Measurements from ENCODE around the gene HDAC11.
"Not testable (repeated sequence)": the region's sequence is repeated elsewhere in the genome, so short reads cannot be mapped to it uniquely, and the experiment has no call there.

HDAC11 gene, protein sequence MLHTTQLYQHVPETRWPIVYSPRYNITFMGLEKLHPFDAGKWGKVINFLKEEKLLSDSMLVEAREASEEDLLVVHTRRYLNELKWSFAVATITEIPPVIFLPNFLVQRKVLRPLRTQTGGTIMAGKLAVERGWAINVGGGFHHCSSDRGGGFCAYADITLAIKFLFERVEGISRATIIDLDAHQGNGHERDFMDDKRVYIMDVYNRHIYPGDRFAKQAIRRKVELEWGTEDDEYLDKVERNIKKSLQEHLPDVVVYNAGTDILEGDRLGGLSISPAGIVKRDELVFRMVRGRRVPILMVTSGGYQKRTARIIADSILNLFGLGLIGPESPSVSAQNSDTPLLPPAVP

DNA sequence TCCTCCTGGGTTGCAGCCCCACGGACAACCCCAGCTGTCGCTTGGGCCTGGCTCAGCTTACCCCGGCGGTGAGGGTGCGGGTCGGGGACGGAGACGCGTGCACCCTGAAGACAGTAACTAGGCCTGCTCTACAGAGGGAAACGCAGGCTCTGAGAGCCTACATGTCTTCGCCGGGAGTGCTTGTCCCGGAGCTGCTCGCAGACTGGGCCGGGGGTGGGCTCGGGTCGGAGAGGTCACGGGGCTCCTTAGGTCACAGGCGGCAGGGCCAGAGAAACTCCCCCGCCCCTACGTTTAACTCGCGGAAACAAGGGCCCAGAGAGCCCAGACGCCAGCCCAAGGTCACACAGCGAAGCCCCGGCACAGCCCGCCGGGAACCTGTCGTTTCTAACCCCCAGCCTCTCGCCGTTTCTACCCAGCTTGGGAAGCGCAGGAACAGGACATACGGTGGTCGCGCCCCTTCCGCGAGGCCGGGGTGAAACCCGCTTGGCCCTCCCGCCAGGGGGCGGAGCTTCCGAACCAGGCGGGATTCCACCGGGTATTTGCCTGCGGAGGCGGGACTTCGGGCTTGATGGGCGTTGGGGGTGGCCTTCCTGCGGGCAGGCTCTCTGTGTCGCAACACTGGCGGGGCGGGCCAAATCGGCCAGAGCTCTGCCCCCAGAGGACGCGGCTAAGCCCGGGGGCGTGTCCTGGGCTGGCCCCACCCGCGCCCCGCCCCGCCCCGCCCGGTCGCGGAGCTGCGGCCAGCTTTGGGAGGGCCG is at the start of gene HDAC11:
TSS of gene HDAC11 (plus strand) at position 725 of the 758 bp plus-strand sequence. CDS start 42 bp downstream, outside the sequence.
- peak; percentile 88 for DNase-seq (ENCODE audit: low read depth)
- no peak for TF ChIP-seq CTCF (conservative IDR thresholded peaks at IDR 0.05; ENCODE audit: low read depth, low read length)
- H3K4me3 ChIP-seq (ENCODE audit: low read length): peak within 1 kb of the TSS; percentile 64

DNA sequence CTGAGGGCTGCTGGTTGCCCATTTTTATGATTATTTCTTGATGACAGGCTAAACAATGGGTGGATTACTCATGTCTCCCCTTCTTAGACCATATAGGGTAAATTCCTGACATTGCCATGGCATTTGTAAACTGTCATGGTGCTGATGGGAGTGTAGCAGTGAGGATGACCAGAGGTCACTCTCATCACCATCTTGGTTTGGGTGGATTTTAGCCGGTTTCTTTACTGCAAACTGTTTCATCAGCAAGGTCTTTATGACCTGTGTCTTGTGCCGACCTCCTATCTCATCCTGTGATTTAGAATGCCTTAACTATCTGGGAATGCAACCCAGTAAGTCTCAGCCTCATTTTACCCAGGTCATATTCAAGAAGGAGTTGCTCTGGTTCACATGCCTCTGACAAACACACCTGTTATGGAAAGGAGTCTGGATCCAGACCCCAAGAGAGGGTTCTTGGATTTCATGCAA is 49.7 kb upstream of the HDAC11 start:
- DNase-seq (ENCODE audit: low read depth): not testable (repeated sequence)

DNA sequence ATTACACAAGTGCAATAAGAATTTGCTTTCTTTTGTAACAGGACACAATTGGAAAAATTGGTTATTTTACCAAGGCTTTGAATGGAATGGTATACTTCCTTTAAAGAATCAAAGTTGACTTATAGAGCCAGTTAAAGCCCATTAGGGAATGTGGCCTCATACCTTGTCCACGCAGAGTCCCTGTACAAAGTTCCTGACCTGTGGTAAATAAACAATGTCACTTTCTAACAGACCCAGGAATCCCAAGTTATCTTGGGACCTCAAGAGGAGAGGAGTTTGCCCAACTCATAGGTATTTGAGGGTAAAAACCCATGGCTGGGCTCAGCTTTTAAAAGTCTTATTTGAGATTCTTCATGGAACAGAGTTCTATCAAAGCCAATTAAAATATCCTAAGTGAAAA is 48.0 kb upstream of the HDAC11 start:
- no peak for DNase-seq (ENCODE audit: low read depth)
- H3K4me3 ChIP-seq (ENCODE audit: low read length): no peak overlapping the region
- no peak for TF ChIP-seq CTCF (conservative IDR thresholded peaks at IDR 0.05; ENCODE audit: low read depth, low read length)

More for the DNA sequence above, 49.7 kb upstream of the HDAC11 start:
- not testable (repeated sequence) for H3K4me3 ChIP-seq (ENCODE audit: low read length)

DNA sequence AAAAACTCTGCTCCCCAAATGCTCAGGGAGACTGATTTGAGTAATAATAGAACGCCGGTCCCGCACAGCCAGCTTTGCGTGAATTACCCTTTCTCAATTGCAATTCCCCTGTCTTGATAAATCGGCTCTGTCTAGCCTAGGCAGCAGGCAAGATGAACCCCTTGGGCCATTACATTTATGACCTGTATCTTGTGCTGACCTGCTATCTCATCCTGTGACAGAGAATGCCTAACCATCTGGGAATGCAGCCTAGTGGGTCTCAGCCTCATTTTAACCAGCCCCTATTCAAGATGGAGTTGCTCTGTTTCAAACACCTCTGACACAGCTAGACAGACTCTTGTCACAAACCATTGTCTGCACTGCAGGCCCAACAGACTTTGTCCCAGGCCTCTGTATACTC is 46.2 kb upstream of the HDAC11 start:
- no peak for DNase-seq (ENCODE audit: low read depth)
- TF ChIP-seq CTCF (conservative IDR thresholded peaks at IDR 0.05; ENCODE audit: low read depth, low read length): no peak
- no peak overlapping the region for H3K4me3 ChIP-seq (ENCODE audit: low read length)

- not testable (repeated sequence) for DNase-seq (ENCODE audit: low read depth); H3K4me3 ChIP-seq (ENCODE audit: low read length)
Observed at GRCh38 chr3:13436213-13436612, 43.9 kb upstream of the HDAC11 start.

DNA sequence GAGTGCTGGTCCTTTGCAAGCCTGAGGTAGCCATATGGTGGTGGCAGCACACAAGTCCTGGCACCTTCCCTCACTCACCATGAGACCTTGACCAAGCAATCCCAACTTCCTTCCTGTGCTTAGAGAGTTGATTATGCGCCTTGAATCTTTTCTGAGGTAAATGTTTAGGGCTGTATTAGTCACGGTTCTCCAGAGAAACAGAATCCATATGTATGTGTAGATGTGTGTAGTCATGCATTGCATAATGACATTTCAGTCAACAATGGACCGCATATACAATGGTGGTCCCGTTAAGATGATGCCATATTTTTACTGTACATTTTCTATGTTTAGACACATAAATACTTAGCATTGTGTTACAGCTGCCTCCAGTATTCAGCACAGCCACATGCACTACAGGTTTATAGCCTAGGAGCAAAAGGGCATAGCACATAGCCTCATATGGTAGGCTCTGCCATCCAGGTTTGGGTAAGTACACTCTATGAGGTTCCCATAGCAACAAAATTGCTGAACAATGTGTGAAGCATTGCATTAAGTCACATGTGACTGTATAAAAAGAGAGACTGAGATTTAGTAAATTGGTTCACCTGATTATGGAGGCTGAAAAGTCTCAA is 39.8 kb upstream of the HDAC11 start:
- H3K4me3 ChIP-seq (ENCODE audit: low read length): no peak overlapping the region
- TF ChIP-seq CTCF (conservative IDR thresholded peaks at IDR 0.05; ENCODE audit: low read depth, low read length): no peak
- no peak for DNase-seq (ENCODE audit: low read depth)

DNA sequence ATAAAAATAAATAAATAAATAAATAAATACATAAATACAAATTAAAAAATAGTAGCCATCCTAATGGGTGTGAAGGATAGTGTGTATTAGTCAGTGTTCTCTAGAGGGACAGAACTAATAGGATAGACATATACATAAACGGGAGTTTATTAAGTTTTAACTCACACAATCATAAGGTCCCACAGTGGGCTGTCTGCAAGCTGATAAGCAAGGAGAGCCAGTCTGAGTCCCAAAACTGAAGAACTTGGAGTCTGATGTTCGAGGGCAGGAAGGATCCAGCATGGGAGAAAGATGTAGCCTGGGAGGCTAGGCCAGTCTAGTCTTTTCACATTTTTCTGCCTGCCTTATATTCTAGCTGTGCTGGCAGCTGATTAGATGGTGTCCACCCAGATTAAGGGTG is 37.2 kb upstream of the HDAC11 start:
- DNase-seq (ENCODE audit: low read depth); H3K4me3 ChIP-seq (ENCODE audit: low read length): not testable (repeated sequence)

DNA sequence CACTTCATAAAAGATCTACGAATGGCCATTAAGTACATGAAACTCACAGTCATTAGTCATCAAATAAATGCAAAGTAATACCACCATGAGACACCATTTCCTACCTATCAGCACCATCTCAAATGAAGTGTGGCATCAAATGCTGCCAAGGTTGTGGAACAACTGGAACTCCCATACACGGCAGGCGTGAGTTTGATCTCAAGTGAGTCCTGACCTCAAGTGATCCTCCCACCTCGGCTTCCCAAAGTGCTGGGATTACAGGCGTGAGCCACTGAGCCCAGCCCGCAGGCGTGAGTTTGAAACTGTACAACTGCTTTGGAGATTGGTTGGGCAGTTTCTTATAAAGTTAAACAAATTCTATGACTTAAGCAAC is 28.8 kb upstream of the HDAC11 start:
- DNase-seq (ENCODE audit: low read depth): no peak
- H3K4me3 ChIP-seq (ENCODE audit: low read length): peak overlapping the region; percentile 79
- no peak for TF ChIP-seq CTCF (conservative IDR thresholded peaks at IDR 0.05; ENCODE audit: low read depth, low read length)

Data from retinal pigment epithelial cell (primary cell).